HepG2 (cell line): Measurements from ENCODE around the gene FCGR3A. TPM values are rescaled to one million over a fixed set of nuclear protein-coding genes. Genes with fewer than 3 reads are reported as not detected.
A peak's percentile ranks its signal among the peaks of the same experiment; 100 is the strongest.

Experiments
- ELF3 ChIP-seq: IDR thresholded peaks from 2 replicates; pipeline ENCODE4 v1.6.1; 2016; ENCODE audit warnings: missing genetic modification reagents, missing compliant biosample characterization
- ETV5 ChIP-seq: IDR thresholded peaks from 2 replicates; pipeline ENCODE4 v1.6.1; 2018; ENCODE audit warnings: missing biosample characterization, missing genetic modification reagents, inconsistent platforms, borderline replicate concordance
- HOXA5 ChIP-seq: sonication (generic); formaldehyde crosslinking; IDR thresholded peaks from 2 replicates; pipeline ENCODE4 v1.4.0; 2020; ENCODE audit warnings: missing genetic modification reagents
- HOXD1 ChIP-seq: sonication (generic); formaldehyde crosslinking; IDR thresholded peaks from 2 replicates; pipeline ENCODE4 v1.5.0; 2020; ENCODE audit warnings: missing genetic modification reagents
- ISX ChIP-seq: sonication (generic); formaldehyde crosslinking; conservative IDR thresholded peaks from 2 replicates; pipeline ENCODE4 v1.5.0; 2020; ENCODE audit warnings: missing genetic modification reagents
- KLF12 ChIP-seq: sonication (generic); formaldehyde crosslinking; IDR thresholded peaks from 2 replicates; pipeline ENCODE4 v1.4.0; 2020; ENCODE audit warnings: missing genetic modification reagents, borderline replicate concordance
- MED1 ChIP-seq: sonication (generic); formaldehyde crosslinking; IDR thresholded peaks from 2 replicates; pipeline ENCODE4 v1.4.0; 2020; ENCODE audit warnings: missing genetic modification reagents
- SP4 ChIP-seq: sonication (generic); formaldehyde crosslinking; IDR thresholded peaks from 2 replicates; pipeline ENCODE4 v1.8.1; 2023; ENCODE audit warnings: mild to moderate bottlenecking, missing genetic modification reagents
- ZKSCAN8 ChIP-seq: IDR thresholded peaks from 2 replicates; pipeline ENCODE4 v1.6.1; 2016; ENCODE audit warnings: borderline replicate concordance, missing genetic modification reagents, missing compliant biosample characterization
- ZNF777 ChIP-seq: sonication (generic); formaldehyde crosslinking; IDR thresholded peaks from 2 replicates; pipeline ENCODE4 v1.4.0; 2020; ENCODE audit warnings: missing genetic modification reagents
- polyA plus RNA-seq, 8 experiments: library from polyadenylated mRNA; depleted of rRNA in 3 of 8; stranded (reverse) in 7 of 8; unstranded in 1 of 8; fragments of >200 nt; fragmentation: Illumina TruSeq in 4 of 8; extraction: Trizol in 4 of 8; gene quantifications; 2 replicates each; pipeline versions ENCODE4 v1.2.1 to v1.2.3, GENCODE V29; 2011 to 2016; ENCODE audit warnings: low read depth in 4 of 8, missing spikeins in 1 of 8, mixed read lengths in 1 of 8; ENCODE audit not compliant: insufficient read depth in 1 of 8
- total RNA-seq, 5 experiments: library from RNA; depleted of rRNA; stranded (reverse); fragments of >200 nt; fragmentation: Illumina TruSeq; extraction: Trizol; gene quantifications; 2 replicates each; pipeline ENCODE4 v1.2.3, GENCODE V29; 2016; ENCODE audit warnings: low read depth in 1 of 5
- TF ChIP-seq, protein P1 (sequence below): sonication (generic); formaldehyde crosslinking; IDR thresholded peaks from 2 replicates; pipeline ENCODE4 v1.4.0; 2020; ENCODE audit warnings: missing genetic modification reagents, borderline replicate concordance
- TF ChIP-seq, protein P2 (sequence below): IDR thresholded peaks from 2 replicates; pipeline ENCODE4 v1.6.1; 2016; ENCODE audit warnings: missing compliant biosample characterization, missing genetic modification reagents, borderline replicate concordance
- TF ChIP-seq, protein P3 (sequence below): sonication (generic); IDR thresholded peaks from 2 replicates; pipeline ENCODE4 v1.6.1; 2016; ENCODE audit warnings: low read depth, borderline replicate concordance
- TF ChIP-seq, protein P4 (sequence below): IDR thresholded peaks from 2 replicates; pipeline ENCODE4 v1.6.1; 2016; ENCODE audit warnings: mild to moderate bottlenecking, missing biosample characterization, missing genetic modification reagents
- TF ChIP-seq, protein P5 (sequence below): sonication (generic); formaldehyde crosslinking; IDR thresholded peaks from 2 replicates; pipeline ENCODE4 v1.4.0; 2020; ENCODE audit warnings: missing genetic modification reagents
- TF ChIP-seq, protein P6 (sequence below): sonication (generic); formaldehyde crosslinking; IDR thresholded peaks from 2 replicates; pipeline ENCODE4 v1.4.0; 2020; ENCODE audit warnings: missing genetic modification reagents
- TF ChIP-seq, protein P7 (sequence below): sonication (generic); formaldehyde crosslinking; IDR thresholded peaks from 2 replicates; pipeline ENCODE4 v1.5.1; 2020; ENCODE audit warnings: mild to moderate bottlenecking, moderate library complexity, missing genetic modification reagents

The FCGR3A gene
- total and polyA plus RNA-seq, 2 of the 13 experiments (the other 11 are each of a cell fraction or from before 2014, with no cell fraction given) = not detected

DNA sequence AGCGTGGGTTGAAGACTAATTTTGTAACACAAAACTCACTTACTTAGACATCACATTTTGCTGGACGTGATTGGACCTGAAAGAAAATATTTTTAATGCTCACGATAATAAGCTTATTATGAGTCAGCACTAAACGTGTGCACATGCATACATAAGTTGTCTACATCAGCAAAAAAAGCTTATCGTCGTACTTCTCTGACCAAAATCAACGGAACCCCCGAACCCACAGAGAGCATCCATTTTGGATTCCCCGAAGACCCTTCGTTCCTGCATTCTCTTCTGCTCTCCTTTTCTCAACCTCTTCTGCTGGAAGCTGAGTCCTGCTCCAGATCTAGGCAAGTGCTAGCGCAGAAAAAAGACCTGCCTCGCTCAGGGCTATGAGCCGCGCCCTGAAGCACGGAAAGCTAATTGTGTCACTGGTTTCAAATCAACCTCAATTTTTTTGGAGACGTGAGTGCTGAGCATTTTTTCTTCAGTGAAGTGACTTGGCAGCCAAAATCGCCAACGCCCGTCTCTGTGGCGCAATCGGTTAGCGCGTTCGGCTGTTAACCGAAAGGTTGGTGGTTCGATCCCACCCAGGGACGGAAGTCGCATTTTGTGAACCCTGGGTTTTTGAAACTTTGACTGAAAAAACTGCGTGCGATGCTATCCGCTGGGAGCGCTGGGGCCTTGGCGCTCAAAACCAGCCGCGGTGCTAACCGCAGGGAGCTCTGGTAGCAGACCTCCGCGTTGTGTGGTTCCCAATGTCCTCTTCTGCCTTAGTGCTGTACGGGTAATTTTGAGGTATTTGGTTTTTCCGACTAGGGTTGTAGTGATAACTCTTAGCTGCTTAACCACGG is 9.7 kb downstream of the FCGR3A start (continued):
- TF ChIP-seq, protein P1, sequence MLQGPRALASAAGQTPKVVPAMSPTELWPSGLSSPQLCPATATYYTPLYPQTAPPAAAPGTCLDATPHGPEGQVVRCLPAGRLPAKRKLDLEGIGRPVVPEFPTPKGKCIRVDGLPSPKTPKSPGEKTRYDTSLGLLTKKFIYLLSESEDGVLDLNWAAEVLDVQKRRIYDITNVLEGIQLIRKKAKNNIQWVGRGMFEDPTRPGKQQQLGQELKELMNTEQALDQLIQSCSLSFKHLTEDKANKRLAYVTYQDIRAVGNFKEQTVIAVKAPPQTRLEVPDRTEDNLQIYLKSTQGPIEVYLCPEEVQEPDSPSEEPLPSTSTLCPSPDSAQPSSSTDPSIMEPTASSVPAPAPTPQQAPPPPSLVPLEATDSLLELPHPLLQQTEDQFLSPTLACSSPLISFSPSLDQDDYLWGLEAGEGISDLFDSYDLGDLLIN (CRISPR knock-in tag) = peak; percentile 37; the same call in 1 of the 2 replicates
- TF ChIP-seq ZNF777 (peak; percentile 93), MED1 (CRISPR knock-in tag) (peak; percentile 53), ZKSCAN8 (CRISPR knock-in tag) (0 out of 2 replicates have a peak, but pooled peaks have one; percentile 69), HOXA5 (CRISPR knock-in tag) (peak; percentile 52; the same call in 1 of the 2 replicates), ELF3 (CRISPR knock-in tag) (peak; percentile 58; the same call in 1 of the 2 replicates), KLF12 (CRISPR knock-in tag) (peak; percentile 79; the same call in 1 of the 2 replicates), HOXD1 (CRISPR knock-in tag) (0 out of 2 replicates have a peak, but pooled peaks have one; percentile 49), ETV5 (CRISPR knock-in tag) (peak; percentile 79), ISX (CRISPR knock-in tag) (0 out of 2 replicates have a peak, but pooled peaks have one; percentile 40), SP4 (CRISPR knock-in tag) (peak; percentile 64; the same call in 1 of the 2 replicates)
- TF ChIP-seq, protein P2, sequence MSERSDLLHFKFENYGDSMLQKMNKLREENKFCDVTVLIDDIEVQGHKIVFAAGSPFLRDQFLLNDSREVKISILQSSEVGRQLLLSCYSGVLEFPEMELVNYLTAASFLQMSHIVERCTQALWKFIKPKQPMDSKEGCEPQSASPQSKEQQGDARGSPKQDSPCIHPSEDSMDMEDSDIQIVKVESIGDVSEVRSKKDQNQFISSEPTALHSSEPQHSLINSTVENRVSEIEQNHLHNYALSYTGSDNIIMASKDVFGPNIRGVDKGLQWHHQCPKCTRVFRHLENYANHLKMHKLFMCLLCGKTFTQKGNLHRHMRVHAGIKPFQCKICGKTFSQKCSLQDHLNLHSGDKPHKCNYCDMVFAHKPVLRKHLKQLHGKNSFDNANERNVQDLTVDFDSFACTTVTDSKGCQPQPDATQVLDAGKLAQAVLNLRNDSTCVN (CRISPR knock-in tag) = peak; percentile 43; the same call in 1 of the 2 replicates
- TF ChIP-seq, protein P3, sequence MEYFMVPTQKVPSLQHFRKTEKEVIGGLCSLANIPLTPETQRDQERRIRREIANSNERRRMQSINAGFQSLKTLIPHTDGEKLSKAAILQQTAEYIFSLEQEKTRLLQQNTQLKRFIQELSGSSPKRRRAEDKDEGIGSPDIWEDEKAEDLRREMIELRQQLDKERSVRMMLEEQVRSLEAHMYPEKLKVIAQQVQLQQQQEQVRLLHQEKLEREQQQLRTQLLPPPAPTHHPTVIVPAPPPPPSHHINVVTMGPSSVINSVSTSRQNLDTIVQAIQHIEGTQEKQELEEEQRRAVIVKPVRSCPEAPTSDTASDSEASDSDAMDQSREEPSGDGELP = peak; percentile 10; the same call in 1 of the 2 replicates
- TF ChIP-seq, protein P4, sequence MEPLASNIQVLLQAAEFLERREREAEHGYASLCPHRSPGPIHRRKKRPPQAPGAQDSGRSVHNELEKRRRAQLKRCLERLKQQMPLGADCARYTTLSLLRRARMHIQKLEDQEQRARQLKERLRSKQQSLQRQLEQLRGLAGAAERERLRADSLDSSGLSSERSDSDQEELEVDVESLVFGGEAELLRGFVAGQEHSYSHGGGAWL = peak; percentile 60
- TF ChIP-seq, protein P5, sequence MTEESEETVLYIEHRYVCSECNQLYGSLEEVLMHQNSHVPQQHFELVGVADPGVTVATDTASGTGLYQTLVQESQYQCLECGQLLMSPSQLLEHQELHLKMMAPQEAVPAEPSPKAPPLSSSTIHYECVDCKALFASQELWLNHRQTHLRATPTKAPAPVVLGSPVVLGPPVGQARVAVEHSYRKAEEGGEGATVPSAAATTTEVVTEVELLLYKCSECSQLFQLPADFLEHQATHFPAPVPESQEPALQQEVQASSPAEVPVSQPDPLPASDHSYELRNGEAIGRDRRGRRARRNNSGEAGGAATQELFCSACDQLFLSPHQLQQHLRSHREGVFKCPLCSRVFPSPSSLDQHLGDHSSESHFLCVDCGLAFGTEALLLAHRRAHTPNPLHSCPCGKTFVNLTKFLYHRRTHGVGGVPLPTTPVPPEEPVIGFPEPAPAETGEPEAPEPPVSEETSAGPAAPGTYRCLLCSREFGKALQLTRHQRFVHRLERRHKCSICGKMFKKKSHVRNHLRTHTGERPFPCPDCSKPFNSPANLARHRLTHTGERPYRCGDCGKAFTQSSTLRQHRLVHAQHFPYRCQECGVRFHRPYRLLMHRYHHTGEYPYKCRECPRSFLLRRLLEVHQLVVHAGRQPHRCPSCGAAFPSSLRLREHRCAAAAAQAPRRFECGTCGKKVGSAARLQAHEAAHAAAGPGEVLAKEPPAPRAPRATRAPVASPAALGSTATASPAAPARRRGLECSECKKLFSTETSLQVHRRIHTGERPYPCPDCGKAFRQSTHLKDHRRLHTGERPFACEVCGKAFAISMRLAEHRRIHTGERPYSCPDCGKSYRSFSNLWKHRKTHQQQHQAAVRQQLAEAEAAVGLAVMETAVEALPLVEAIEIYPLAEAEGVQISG = peak; percentile 76
- TF ChIP-seq, protein P6, sequence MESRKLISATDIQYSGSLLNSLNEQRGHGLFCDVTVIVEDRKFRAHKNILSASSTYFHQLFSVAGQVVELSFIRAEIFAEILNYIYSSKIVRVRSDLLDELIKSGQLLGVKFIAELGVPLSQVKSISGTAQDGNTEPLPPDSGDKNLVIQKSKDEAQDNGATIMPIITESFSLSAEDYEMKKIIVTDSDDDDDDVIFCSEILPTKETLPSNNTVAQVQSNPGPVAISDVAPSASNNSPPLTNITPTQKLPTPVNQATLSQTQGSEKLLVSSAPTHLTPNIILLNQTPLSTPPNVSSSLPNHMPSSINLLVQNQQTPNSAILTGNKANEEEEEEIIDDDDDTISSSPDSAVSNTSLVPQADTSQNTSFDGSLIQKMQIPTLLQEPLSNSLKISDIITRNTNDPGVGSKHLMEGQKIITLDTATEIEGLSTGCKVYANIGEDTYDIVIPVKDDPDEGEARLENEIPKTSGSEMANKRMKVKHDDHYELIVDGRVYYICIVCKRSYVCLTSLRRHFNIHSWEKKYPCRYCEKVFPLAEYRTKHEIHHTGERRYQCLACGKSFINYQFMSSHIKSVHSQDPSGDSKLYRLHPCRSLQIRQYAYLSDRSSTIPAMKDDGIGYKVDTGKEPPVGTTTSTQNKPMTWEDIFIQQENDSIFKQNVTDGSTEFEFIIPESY (CRISPR knock-in tag) = peak; percentile 36; the same call in 1 of the 2 replicates
- TF ChIP-seq, protein P7, sequence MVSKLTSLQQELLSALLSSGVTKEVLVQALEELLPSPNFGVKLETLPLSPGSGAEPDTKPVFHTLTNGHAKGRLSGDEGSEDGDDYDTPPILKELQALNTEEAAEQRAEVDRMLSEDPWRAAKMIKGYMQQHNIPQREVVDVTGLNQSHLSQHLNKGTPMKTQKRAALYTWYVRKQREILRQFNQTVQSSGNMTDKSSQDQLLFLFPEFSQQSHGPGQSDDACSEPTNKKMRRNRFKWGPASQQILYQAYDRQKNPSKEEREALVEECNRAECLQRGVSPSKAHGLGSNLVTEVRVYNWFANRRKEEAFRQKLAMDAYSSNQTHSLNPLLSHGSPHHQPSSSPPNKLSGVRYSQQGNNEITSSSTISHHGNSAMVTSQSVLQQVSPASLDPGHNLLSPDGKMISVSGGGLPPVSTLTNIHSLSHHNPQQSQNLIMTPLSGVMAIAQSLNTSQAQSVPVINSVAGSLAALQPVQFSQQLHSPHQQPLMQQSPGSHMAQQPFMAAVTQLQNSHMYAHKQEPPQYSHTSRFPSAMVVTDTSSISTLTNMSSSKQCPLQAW (CRISPR knock-in tag) = 0 out of 2 replicates have a peak, but pooled peaks have one; percentile 40
